Measurements from ENCODE around the gene DSTN.

Gene DSTN

GRCh38 chr20:17613328-17614175 lies 43.7 kb downstream of the DSTN start:
- DNase-seq, result no peak

- DNase-seq, result no peak
Observed at GRCh38 chr20:17614176-17614811, 44.4 kb downstream of the DSTN start.

GRCh38 chr20:17614812-17615644 lies 45.2 kb downstream of the DSTN start:
- no peak for DNase-seq

GRCh38 chr20:17615645-17616479 lies 46.0 kb downstream of the DSTN start:
- DNase-seq, result no peak

- DNase-seq, result no peak
Observed at GRCh38 chr20:17616480-17617211, 46.8 kb downstream of the DSTN start.

- peak; percentile 59 for DNase-seq
Observed at GRCh38 chr20:17617212-17617867, 47.5 kb downstream of the DSTN start.

- DNase-seq, result no peak
Observed at GRCh38 chr20:17617868-17618672, 48.2 kb downstream of the DSTN start.

GRCh38 chr20:17618673-17619013 lies 48.8 kb downstream of the DSTN start:
- no peak for DNase-seq

GRCh38 chr20:17619351-17620093 lies 49.6 kb downstream of the DSTN start:
- no peak for DNase-seq

GRCh38 chr20:17620371-17621228 lies 50.7 kb downstream of the DSTN start:
- DNase-seq, result no peak

- no peak for DNase-seq
Observed at GRCh38 chr20:17621229-17621968, 51.5 kb downstream of the DSTN start.

- no peak for DNase-seq
Observed at GRCh38 chr20:17622086-17622850, 52.4 kb downstream of the DSTN start.

GRCh38 chr20:17622851-17623508 lies 53.1 kb downstream of the DSTN start:
- no peak for DNase-seq

GRCh38 chr20:17624070-17624469 lies 54.2 kb downstream of the DSTN start:
- DNase-seq, result peak; percentile 1

GRCh38 chr20:17624551-17625245 lies 54.8 kb downstream of the DSTN start:
- no peak for DNase-seq

All from CD4-positive, alpha-beta T cell treated with Interleukin-17A for 4 hours (primary cell).